Stimulated activated naive CD8-positive, alpha-beta T cell treated with anti-CD3 and anti-CD28 coated beads, Interleukin-15, Interleukin-2, amounts not matched to agents 100 ng/mL and 50 ng/mL, for 24 hours (primary cell): ENCODE results near the gene RAPGEF2.

Experiments
- H3K27ac Mint-ChIP-seq: one replicate; pipeline ENCODE4 v1.8.0; 2021; ENCODE audit warnings: mild to moderate bottlenecking, mixed read lengths
- H3K27me3 Mint-ChIP-seq: one replicate; pipeline ENCODE4 v1.8.0; 2021; ENCODE audit warnings: mixed read lengths
- H3K36me3 Mint-ChIP-seq: one replicate; pipeline ENCODE4 v1.8.0; 2021; ENCODE audit warnings: low read depth, mixed read lengths
- H3K4me1 Mint-ChIP-seq: one replicate; pipeline ENCODE4 v1.8.0; 2021; ENCODE audit warnings: low read depth, mixed read lengths
- H3K4me3 Mint-ChIP-seq: one replicate; pipeline ENCODE4 v1.8.0; 2021; ENCODE audit warnings: mild to moderate bottlenecking, mixed read lengths
- H3K9me3 Mint-ChIP-seq: one replicate; pipeline ENCODE4 v1.8.0; 2021; ENCODE audit warnings: mixed read lengths

RAPGEF2 gene

GRCh38 chr4:159204566-159204965, 101.7 kb downstream of the RAPGEF2 start:
- H3K27me3 Mint-ChIP-seq = no peaks in the 10 kb centered on the region
- peaks cover 3% of the 10 kb centered on the region for H3K36me3 Mint-ChIP-seq
- H3K4me1 Mint-ChIP-seq = peaks cover 47% of the 10 kb centered on the region
- no peak overlapping the region for H3K4me3 Mint-ChIP-seq
- no peak overlapping the region for H3K27ac Mint-ChIP-seq
- no peaks in the 10 kb centered on the region for H3K9me3 Mint-ChIP-seq

GRCh38 chr4:159205466-159205865, 102.6 kb downstream of the RAPGEF2 start:
- peaks cover 45% of the 10 kb centered on the region for H3K4me1 Mint-ChIP-seq
- peaks cover 4% of the 10 kb centered on the region for H3K36me3 Mint-ChIP-seq
- peak overlapping the region; percentile 10 for H3K27ac Mint-ChIP-seq
- no peaks in the 10 kb centered on the region for H3K9me3 Mint-ChIP-seq
- H3K4me3 Mint-ChIP-seq = peak overlapping the region; percentile 44
- H3K27me3 Mint-ChIP-seq = no peaks in the 10 kb centered on the region

DNA sequence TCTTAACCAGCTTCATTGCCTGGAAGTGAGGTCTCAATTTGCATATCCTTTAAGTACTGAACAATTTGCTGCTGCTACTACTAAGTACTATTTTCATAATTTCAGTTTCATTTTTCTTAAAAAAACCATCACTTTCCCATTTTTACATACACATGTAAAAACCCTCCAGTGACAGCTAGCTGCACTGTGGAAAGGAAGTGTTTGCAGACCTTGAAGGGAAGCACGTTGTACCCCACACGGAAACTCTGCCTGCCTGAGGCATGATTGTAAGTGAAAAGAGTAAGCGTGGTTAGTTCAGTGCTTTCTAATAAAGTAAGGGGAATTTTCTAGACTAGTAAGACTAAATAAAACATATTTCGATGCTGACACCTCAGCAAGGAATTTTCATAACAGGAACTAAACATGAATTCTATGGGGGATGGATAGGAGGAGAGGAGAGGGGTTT, 103.6 kb downstream of the RAPGEF2 start:
- H3K9me3 Mint-ChIP-seq = no peaks in the 10 kb centered on the region
- H3K27ac Mint-ChIP-seq = peak overlapping the region; percentile 71
- no peaks in the 10 kb centered on the region for H3K27me3 Mint-ChIP-seq
- peaks cover 7% of the 10 kb centered on the region for H3K36me3 Mint-ChIP-seq
- peak overlapping the region; percentile 25 for H3K4me3 Mint-ChIP-seq
- peaks cover 45% of the 10 kb centered on the region for H3K4me1 Mint-ChIP-seq

- Mint-ChIP-seq H3K27me3 (no peaks in the 10 kb centered on the region), H3K36me3 (peaks cover 7% of the 10 kb centered on the region), H3K27ac (no peak overlapping the region), H3K4me1 (peaks cover 38% of the 10 kb centered on the region), H3K9me3 (no peaks in the 10 kb centered on the region), H3K4me3 (no peak overlapping the region)
Observed at GRCh38 chr4:159209249-159209648, 106.4 kb downstream of the RAPGEF2 start.

- no peaks in the 10 kb centered on the region for H3K9me3 Mint-ChIP-seq
- peaks cover 7% of the 10 kb centered on the region for H3K36me3 Mint-ChIP-seq
- no peaks in the 10 kb centered on the region for H3K27me3 Mint-ChIP-seq
- no peak overlapping the region for H3K4me3 Mint-ChIP-seq
- peaks cover 24% of the 10 kb centered on the region for H3K4me1 Mint-ChIP-seq
- H3K27ac Mint-ChIP-seq = no peak overlapping the region
Observed at GRCh38 chr4:159210975-159211374, 108.1 kb downstream of the RAPGEF2 start.

GRCh38 chr4:159212675-159213293, 109.9 kb downstream of the RAPGEF2 start:
- Mint-ChIP-seq H3K36me3 (peaks cover 7% of the 10 kb centered on the region), H3K4me3 (no peak overlapping the region), H3K27me3 (no peaks in the 10 kb centered on the region), H3K4me1 (peaks cover 7% of the 10 kb centered on the region), H3K9me3 (no peaks in the 10 kb centered on the region), H3K27ac (no peak overlapping the region)

- H3K36me3 Mint-ChIP-seq = peaks cover 4% of the 10 kb centered on the region
- no peaks in the 10 kb centered on the region for H3K4me1 Mint-ChIP-seq
- no peaks in the 10 kb centered on the region for H3K27me3 Mint-ChIP-seq
- no peak overlapping the region for H3K4me3 Mint-ChIP-seq
- H3K27ac Mint-ChIP-seq = no peak overlapping the region
- H3K9me3 Mint-ChIP-seq = no peaks in the 10 kb centered on the region
Observed at GRCh38 chr4:159216834-159217233, 114.0 kb downstream of the RAPGEF2 start.

- Mint-ChIP-seq H3K4me3 (no peak overlapping the region), H3K27ac (no peak overlapping the region), H3K36me3 (peaks cover 4% of the 10 kb centered on the region), H3K9me3 (no peaks in the 10 kb centered on the region), H3K27me3 (no peaks in the 10 kb centered on the region), H3K4me1 (peaks cover 5% of the 10 kb centered on the region)
Observed at GRCh38 chr4:159219862-159220261, 117.0 kb downstream of the RAPGEF2 start.

- Mint-ChIP-seq H3K27ac (no peak overlapping the region), H3K9me3 (no peaks in the 10 kb centered on the region), H3K27me3 (no peaks in the 10 kb centered on the region), H3K36me3 (peaks cover 4% of the 10 kb centered on the region), H3K4me1 (peaks cover 7% of the 10 kb centered on the region), H3K4me3 (no peak overlapping the region)
Observed at GRCh38 chr4:159220353-159220752, 117.5 kb downstream of the RAPGEF2 start.

GRCh38 chr4:159221280-159221679, 118.4 kb downstream of the RAPGEF2 start:
- Mint-ChIP-seq H3K27ac (no peak overlapping the region), H3K4me3 (no peak overlapping the region), H3K9me3 (no peaks in the 10 kb centered on the region), H3K4me1 (peaks cover 8% of the 10 kb centered on the region), H3K36me3 (peaks cover 4% of the 10 kb centered on the region), H3K27me3 (no peaks in the 10 kb centered on the region)

DNA sequence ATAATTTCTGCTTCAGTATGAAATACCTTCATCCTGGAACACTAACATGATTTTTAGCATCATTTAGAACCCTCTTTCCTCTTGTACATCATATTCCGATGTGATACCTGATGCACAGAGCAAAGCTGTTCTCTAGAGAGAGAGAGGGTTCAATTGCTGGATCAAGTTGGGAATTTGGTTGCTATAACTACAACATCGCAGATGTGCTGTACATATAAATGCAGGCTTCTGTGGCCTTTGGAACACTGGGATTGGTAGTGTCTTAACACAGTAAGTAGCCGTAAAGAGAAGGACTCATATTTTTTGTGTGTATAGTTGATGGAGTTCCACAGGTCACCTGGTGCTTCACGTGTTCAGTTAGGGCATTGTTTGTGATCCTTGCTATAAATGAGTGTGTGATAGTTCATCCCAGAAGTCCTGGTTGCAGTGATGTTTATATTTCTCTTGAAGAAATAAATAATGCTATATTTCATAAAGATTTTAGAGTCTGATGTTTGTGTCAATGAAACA, 119.2 kb downstream of the RAPGEF2 start:
- no peak overlapping the region for H3K27ac Mint-ChIP-seq

GRCh38 chr4:159224408-159224807, 121.5 kb downstream of the RAPGEF2 start:
- Mint-ChIP-seq H3K27me3 (no peaks in the 10 kb centered on the region), H3K36me3 (peaks cover 4% of the 10 kb centered on the region), H3K27ac (no peak overlapping the region), H3K9me3 (no peaks in the 10 kb centered on the region), H3K4me3 (no peak overlapping the region), H3K4me1 (peaks cover 10% of the 10 kb centered on the region)

More for the DNA sequence above, 119.2 kb downstream of the RAPGEF2 start:
- peaks cover 10% of the 10 kb centered on the region for H3K4me1 Mint-ChIP-seq
- no peaks in the 10 kb centered on the region for H3K9me3 Mint-ChIP-seq
- H3K27me3 Mint-ChIP-seq = no peaks in the 10 kb centered on the region
- H3K4me3 Mint-ChIP-seq = no peak overlapping the region
- peaks cover 4% of the 10 kb centered on the region for H3K36me3 Mint-ChIP-seq

DNA sequence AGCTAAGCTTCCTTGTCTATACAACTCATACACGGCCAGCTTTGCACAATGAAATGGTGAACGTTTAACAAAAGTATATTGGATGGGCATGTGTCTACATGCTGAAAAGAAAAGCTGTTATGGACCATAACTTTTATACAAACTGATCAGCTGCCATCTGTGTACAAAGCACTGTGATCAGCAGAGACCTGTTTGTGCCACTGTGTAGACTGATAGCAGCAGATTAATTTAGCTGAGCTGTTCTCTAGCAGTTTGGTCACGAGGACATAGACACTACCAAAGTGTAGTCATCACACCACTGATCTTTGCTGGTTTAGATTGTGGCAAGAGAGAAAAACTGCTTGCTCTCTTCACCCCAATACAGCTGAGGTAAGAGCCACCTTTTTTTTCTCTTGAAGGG, 124.5 kb downstream of the RAPGEF2 start:
- H3K4me1 Mint-ChIP-seq = peaks cover 14% of the 10 kb centered on the region
- H3K4me3 Mint-ChIP-seq = no peak overlapping the region
- no peak overlapping the region for H3K27ac Mint-ChIP-seq
- H3K36me3 Mint-ChIP-seq = no peaks in the 10 kb centered on the region
- H3K27me3 Mint-ChIP-seq = no peaks in the 10 kb centered on the region
- no peaks in the 10 kb centered on the region for H3K9me3 Mint-ChIP-seq

GRCh38 chr4:159227984-159228383, 125.1 kb downstream of the RAPGEF2 start:
- H3K27ac Mint-ChIP-seq = no peak overlapping the region
- H3K36me3 Mint-ChIP-seq = no peaks in the 10 kb centered on the region
- no peaks in the 10 kb centered on the region for H3K9me3 Mint-ChIP-seq
- no peaks in the 10 kb centered on the region for H3K27me3 Mint-ChIP-seq
- peaks cover 20% of the 10 kb centered on the region for H3K4me1 Mint-ChIP-seq
- H3K4me3 Mint-ChIP-seq = no peak overlapping the region

- Mint-ChIP-seq H3K4me3 (no peak overlapping the region), H3K9me3 (no peaks in the 10 kb centered on the region), H3K27ac (no peak overlapping the region), H3K27me3 (no peaks in the 10 kb centered on the region), H3K36me3 (no peaks in the 10 kb centered on the region), H3K4me1 (peaks cover 24% of the 10 kb centered on the region)
Observed at GRCh38 chr4:159229164-159229563, 126.3 kb downstream of the RAPGEF2 start.
